CD4-positive, alpha-beta memory T cell (primary cell): ENCODE measurements around the gene BTF3. TPM values are rescaled to one million over a fixed set of nuclear protein-coding genes. Genes with fewer than 3 reads are reported as not detected.

Experiments
- CTCF ChIA-PET: fragments of 350-600 bp; sonication (Branson Sonifier 250); formaldehyde crosslinking; loops from one replicate; lab custom pipeline; 2021; ENCODE audit warnings: inconsistent platforms; ENCODE audit not compliant: partially characterized antibody; lab: Charles Lee
- POLR2A ChIA-PET: fragments of 350-600 bp; sonication (Branson Sonifier 250); formaldehyde crosslinking; loops from one replicate; lab custom pipeline; 2021; ENCODE audit not compliant: partially characterized antibody; lab: Charles Lee
- DNase-seq, 5 donors: peaks; one replicate each; pipeline versions ENCODE4 v3.0.0 to v3.0.0-alpha.2; 2020 to 2022; ENCODE audit warnings: mixed read lengths in 1 of 5
- H3K27ac ChIP-seq: one replicate; pipeline ENCODE4 v1.7.0; 2013; ENCODE audit warnings: low read depth, low read length
- H3K27me3 ChIP-seq: 2 replicates; pipeline ENCODE4 v1.7.0; 2013; ENCODE audit warnings: mild to moderate bottlenecking, low read length, moderate library complexity; ENCODE audit not compliant: insufficient read depth
- H3K36me3 ChIP-seq: 2 replicates; pipeline ENCODE4 v1.7.0; 2013; ENCODE audit warnings: mild to moderate bottlenecking, low read length, moderate library complexity; ENCODE audit not compliant: insufficient read depth
- H3K4me1 ChIP-seq: 2 replicates; pipeline ENCODE4 v1.7.0; 2013; ENCODE audit warnings: mild to moderate bottlenecking, low read length, moderate library complexity; ENCODE audit not compliant: insufficient read depth
- H3K4me3 ChIP-seq, 2 donors: one replicate each; pipeline ENCODE4 v1.7.0; 2013; ENCODE audit warnings: low read length in 2 of 2, mild to moderate bottlenecking in 1 of 2
- H3K9me3 ChIP-seq, 2 donors: one replicate each; pipeline ENCODE4 v1.7.0; 2013; ENCODE audit warnings: low read length in 2 of 2, control low read depth in 1 of 2; ENCODE audit not compliant: control insufficient read depth in 1 of 2
- H3K27ac Mint-ChIP-seq, 7 donors: one replicate each; pipeline ENCODE4 v1.8.0; 2020 to 2021; ENCODE audit warnings: mixed read lengths in 7 of 7, mild to moderate bottlenecking in 6 of 7, inconsistent platforms in 3 of 7, moderate library complexity in 3 of 7
- H3K27me3 Mint-ChIP-seq, 2 donors: one replicate each; pipeline ENCODE4 v1.8.0; 2020 to 2021; ENCODE audit warnings: mixed read lengths in 2 of 2
- H3K36me3 Mint-ChIP-seq, 2 donors: one replicate each; pipeline ENCODE4 v1.8.0; 2020 to 2021; ENCODE audit warnings: mixed read lengths in 2 of 2, inconsistent platforms in 1 of 2, mild to moderate bottlenecking in 1 of 2
- H3K4me1 Mint-ChIP-seq, 4 donors: one replicate each; pipeline ENCODE4 v1.8.0; 2020 to 2021; ENCODE audit warnings: mixed read lengths in 4 of 4, mild to moderate bottlenecking in 1 of 4
- H3K4me3 Mint-ChIP-seq, 8 donors: one replicate each; pipeline ENCODE4 v1.8.0; 2020 to 2021; ENCODE audit warnings: mixed read lengths in 8 of 8, mild to moderate bottlenecking in 7 of 8, moderate library complexity in 6 of 8, inconsistent platforms in 3 of 8
- H3K9me3 Mint-ChIP-seq, 8 donors: one replicate each; pipeline ENCODE4 v1.8.0; 2020 to 2021; ENCODE audit warnings: mixed read lengths in 8 of 8, mild to moderate bottlenecking in 5 of 8, inconsistent platforms in 3 of 8, moderate library complexity in 1 of 8
- intact Hi-C: fragments of 100-400 bp; cut with micrococcal nuclease; formaldehyde crosslinking; loops from one replicate; pipeline ENCODE4 v1.15.1; 2023
- polyA plus RNA-seq, 2 donors: library from polyadenylated mRNA; unstranded; fragments of 300-500 nt; fragmentation: Illumina TruSeq; gene quantifications; one replicate each; pipeline ENCODE4 v1.2.3, GENCODE V29; 2021
- total RNA-seq, 2 experiments: library from RNA; stranded (reverse); gene quantifications; one replicate each; pipeline ENCODE4 v1.2.3, GENCODE V29; 2021

The BTF3 gene
- total and polyA plus RNA-seq, 4 experiments from 2014 or later = 538 to 779 (median 657) TPM

DNA sequence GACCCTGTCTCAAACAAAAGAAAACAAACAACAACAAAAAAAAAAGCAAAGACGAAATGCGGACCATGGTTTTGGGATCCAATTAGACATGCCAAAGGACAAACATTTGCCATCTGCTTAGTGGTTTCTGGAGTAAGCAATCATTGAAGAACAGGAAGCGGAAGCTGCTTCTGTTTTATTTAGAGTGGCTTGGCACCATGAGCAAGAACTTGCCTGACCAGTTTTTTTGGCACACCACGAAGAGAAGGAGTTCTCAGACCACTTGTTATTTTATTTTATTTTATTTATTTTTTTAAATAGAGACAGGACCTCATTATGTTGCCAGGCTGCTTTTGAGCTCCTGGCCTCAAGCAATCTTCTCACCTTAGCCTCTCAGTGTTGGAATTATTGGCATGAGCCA lies 17.0 kb downstream of the BTF3 start:
- no peak overlapping the region for H3K4me3 ChIP-seq
- peaks cover 8% of the 10 kb centered on the region for H3K4me1 ChIP-seq
- H3K4me1 Mint-ChIP-seq = peaks cover 2 to 9% (median 7%) of the 10 kb centered on the region in 4 donors
- ChIA-PET POLR2A (no interaction called here), CTCF (interaction anchor here (0.7 to 10.3 kb wide), 3 partner anchors 10 to 26 kb away, joined by 3 to 143 read pairs (median 3); no protein-coding TSS in a partner anchor)
- H3K9me3 ChIP-seq = no peaks in the 10 kb centered on the region
- H3K27me3 Mint-ChIP-seq = no peaks in the 10 kb centered on the region
- H3K36me3 ChIP-seq = no peaks in the 10 kb centered on the region
- H3K4me3 Mint-ChIP-seq = no peak overlapping the region
- no peak overlapping the region for H3K27ac ChIP-seq
- H3K36me3 Mint-ChIP-seq = no peaks in the 10 kb centered on the region
- no peak for DNase-seq
- H3K27me3 ChIP-seq = no peaks in the 10 kb centered on the region
- intact Hi-C loops = no loop called here
- H3K9me3 Mint-ChIP-seq = no peaks in the 10 kb centered on the region
- H3K27ac Mint-ChIP-seq = no peak overlapping the region

DNA sequence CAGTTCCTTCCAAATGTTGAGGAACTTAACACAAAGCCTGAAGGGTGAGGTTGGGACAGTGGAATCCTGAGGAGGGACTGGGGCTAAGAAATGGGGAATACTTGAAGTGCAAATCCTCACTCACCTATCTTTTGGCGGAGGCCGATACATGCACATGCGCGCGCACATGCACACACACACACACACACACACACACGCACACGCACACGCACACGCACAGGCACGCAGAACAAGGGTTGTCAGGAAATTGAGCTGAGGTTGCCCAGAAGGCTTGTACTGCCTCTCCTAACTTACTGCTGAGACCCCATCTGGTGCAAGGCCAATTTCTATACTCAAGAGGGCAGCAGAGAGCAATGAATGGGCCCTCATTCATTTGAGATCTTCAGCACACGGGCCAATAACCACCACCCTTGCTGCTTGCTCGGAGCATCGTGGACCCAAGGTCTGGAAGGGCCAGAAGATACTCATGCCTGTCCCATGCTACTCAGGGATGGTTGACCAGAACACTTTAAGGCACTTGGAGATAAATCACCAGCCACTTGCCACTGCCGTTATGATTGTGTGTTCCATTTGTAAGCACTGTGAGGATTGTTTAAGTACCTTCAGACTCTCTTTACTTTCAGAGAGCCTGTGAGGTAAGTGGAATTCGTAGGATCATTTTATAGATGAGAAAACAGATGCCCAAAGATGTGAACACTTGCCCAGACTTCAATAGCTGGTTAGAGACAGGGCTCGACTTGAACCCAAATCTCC lies 21.5 kb downstream of the BTF3 start:
- CTCF ChIA-PET = interaction anchor here (0.6 to 10.3 kb wide), 9 partner anchors 9 to 1159 kb away, joined by 3 to 143 read pairs (median 3); no protein-coding TSS in a partner anchor
- Mint-ChIP-seq H3K27ac (peak overlapping the region in 5 of 7 donors; percentile 24 to 91 (median 47)), H3K4me3 (peak overlapping the region in 7 of 8 donors; percentile 29 to 78 (median 52)), H3K36me3 (no peaks in the 10 kb centered on the region), H3K27me3 (no peaks in the 10 kb centered on the region), H3K4me1 (peaks cover 2 to 9% (median 7%) of the 10 kb centered on the region in 4 donors), H3K9me3 (no peaks in the 10 kb centered on the region)
- Histone ChIP-seq H3K27ac (no peak overlapping the region), H3K27me3 (no peaks in the 10 kb centered on the region), H3K9me3 (no peaks in the 10 kb centered on the region), H3K36me3 (no peaks in the 10 kb centered on the region), H3K4me3 (no peak overlapping the region), H3K4me1 (peaks cover 8% of the 10 kb centered on the region)
- POLR2A ChIA-PET = interaction anchor here (0.9 to 1.1 kb wide), 2 partner anchors 21 to 46 kb away, joined by 3 to 4 read pairs; partner anchors contain the start of genes ANKRA2, BTF3 and UTP15
- peak; percentile 75 to 80 (median 77) for DNase-seq
- intact Hi-C loops = loop anchor here (1.0 kb wide), 1 partner anchor 18 kb away; no protein-coding TSS in a partner anchor

DNA sequence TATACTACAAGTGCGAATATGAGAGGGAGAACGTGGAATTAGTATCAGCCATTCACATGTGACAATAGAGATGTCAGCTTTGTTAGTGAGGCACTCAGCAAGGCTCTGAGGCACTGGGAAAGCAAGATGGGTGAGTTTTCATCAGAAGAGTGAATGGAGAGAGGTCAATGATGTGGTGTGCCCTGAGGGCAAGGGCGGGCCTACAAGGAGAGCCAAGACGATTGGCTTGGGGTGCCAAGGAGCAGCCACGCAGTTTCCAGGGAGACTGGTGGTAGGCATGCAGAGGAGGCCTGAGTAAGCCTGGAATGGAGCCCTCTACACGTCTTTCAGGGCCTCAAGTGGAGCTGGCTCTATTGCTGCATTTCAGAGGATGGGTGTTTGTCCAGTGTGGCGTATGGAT lies 24.7 kb downstream of the BTF3 start:
- no peak for DNase-seq
- Histone ChIP-seq H3K27ac (no peak overlapping the region), H3K9me3 (no peaks in the 10 kb centered on the region), H3K36me3 (no peaks in the 10 kb centered on the region), H3K4me1 (peaks cover 8% of the 10 kb centered on the region), H3K4me3 (no peak overlapping the region), H3K27me3 (no peaks in the 10 kb centered on the region)
- Mint-ChIP-seq H3K4me1 (peaks cover 2 to 9% (median 7%) of the 10 kb centered on the region in 4 donors), H3K9me3 (no peaks in the 10 kb centered on the region), H3K36me3 (no peaks in the 10 kb centered on the region), H3K27ac (no peak overlapping the region), H3K27me3 (peaks cover 1 to 3% of the 10 kb centered on the region in 2 donors), H3K4me3 (no peak overlapping the region)
- POLR2A ChIA-PET = no interaction called here
- intact Hi-C loops = no loop called here
- CTCF ChIA-PET = interaction anchor here (0.7 to 10.3 kb wide), 3 partner anchors 8 to 24 kb away, joined by 3 to 143 read pairs (median 3); no protein-coding TSS in a partner anchor

DNA sequence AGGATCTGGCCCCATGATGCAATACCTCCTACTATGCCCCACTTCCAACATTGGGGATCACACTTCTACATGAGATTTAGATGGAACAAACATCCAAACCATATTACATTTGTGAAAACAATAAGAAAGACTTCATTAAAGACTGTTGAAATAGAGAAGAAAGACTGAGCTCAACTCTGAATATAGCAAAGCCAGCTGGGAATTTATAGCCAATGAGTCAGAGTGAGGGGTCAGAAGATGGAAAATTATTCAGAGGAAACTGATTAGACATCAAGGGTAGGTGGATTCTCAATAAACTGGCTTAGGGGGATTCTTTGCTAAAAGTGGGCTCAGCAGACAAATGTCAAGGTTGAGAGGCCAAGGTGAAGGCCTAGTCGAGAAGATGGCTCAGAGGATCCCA lies 25.6 kb downstream of the BTF3 start:
- ChIA-PET POLR2A (no interaction called here), CTCF (interaction anchor here (1.3 to 10.3 kb wide), 3 partner anchors 13 to 307 kb away, joined by 3 to 143 read pairs (median 3); no protein-coding TSS in a partner anchor)

DNA sequence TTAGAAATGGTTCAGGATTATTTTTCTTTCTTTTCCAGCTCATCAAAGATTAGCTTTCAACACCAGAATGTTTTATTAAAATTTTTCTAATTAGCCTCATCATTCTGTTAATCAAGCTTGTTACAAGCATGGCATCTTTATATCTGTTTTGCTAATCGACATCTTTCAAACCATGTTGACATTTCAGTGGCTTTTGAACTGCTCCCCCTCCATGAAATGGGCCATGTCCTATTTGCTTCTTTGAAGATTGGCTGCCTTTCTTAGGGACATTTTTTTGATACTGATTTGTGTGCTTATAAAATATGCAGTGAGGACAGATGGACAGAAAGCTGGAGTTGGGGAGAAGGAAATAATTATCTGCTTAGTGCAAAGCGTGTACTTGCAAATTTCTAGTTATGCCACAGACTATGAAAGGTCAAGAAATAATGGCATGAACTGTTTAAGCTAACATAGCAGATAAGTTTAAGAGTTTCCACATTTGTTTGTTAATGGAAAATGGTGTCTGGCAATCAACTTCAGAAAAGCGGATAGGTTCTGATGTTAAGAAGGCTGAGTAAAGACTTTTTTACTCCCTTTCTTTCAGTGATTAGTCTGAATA lies 27.5 kb downstream of the BTF3 start:
- H3K4me1 ChIP-seq = no peaks in the 10 kb centered on the region
- Mint-ChIP-seq H3K27me3 (peaks cover 4 to 6% of the 10 kb centered on the region in 2 donors), H3K27ac (no peak overlapping the region), H3K4me3 (no peak overlapping the region), H3K36me3 (no peaks in the 10 kb centered on the region), H3K4me1 (no peaks in the 10 kb centered on the region), H3K9me3 (no peaks in the 10 kb centered on the region)
- H3K36me3 ChIP-seq = no peaks in the 10 kb centered on the region
- no peak overlapping the region for H3K27ac ChIP-seq
- no peak overlapping the region for H3K4me3 ChIP-seq
- H3K27me3 ChIP-seq = no peaks in the 10 kb centered on the region
- CTCF ChIA-PET = interaction anchor here (0.9 to 3.7 kb wide), 4 partner anchors 9 to 12 kb away, joined by 3 to 18 read pairs (median 6); no protein-coding TSS in a partner anchor
- intact Hi-C loops = no loop called here
- POLR2A ChIA-PET = no interaction called here
- H3K9me3 ChIP-seq = no peaks in the 10 kb centered on the region
- DNase-seq = no peak

More for the DNA sequence above, 25.6 kb downstream of the BTF3 start:
- no peak overlapping the region for H3K27ac Mint-ChIP-seq
- no peak for DNase-seq
- no peaks in the 10 kb centered on the region for H3K36me3 ChIP-seq
- H3K4me1 ChIP-seq = peaks cover 8% of the 10 kb centered on the region
- intact Hi-C loops = no loop called here
- H3K27me3 Mint-ChIP-seq = peaks cover 1 to 3% of the 10 kb centered on the region in 2 donors
- peaks cover 2 to 9% (median 7%) of the 10 kb centered on the region in 4 donors for H3K4me1 Mint-ChIP-seq
- no peaks in the 10 kb centered on the region for H3K9me3 Mint-ChIP-seq
- H3K27ac ChIP-seq = no peak overlapping the region
- no peak overlapping the region for H3K4me3 ChIP-seq
- no peak overlapping the region for H3K4me3 Mint-ChIP-seq
- H3K36me3 Mint-ChIP-seq = no peaks in the 10 kb centered on the region
- H3K27me3 ChIP-seq = no peaks in the 10 kb centered on the region
- H3K9me3 ChIP-seq = no peaks in the 10 kb centered on the region

DNA sequence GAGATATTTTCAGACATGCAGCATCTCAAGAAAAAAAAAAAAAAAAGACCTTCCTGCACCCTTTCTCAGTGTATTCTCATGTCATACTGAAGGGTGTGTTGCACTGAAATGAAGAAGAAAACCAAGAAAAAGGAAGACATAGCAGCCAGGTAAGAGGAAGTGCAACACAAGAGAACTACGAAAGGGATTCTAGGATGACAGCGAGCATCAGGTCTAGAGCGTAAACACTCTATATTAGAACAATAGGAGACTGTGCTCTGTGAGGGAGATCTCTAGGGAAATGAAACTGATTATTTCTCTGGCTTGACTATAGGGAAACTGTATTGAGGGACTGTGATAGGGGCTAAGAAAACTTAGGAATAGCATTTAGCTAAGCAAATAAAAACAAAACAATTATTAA lies 30.0 kb downstream of the BTF3 start:
- no peaks in the 10 kb centered on the region for H3K4me1 ChIP-seq
- no peak overlapping the region for H3K27ac ChIP-seq
- H3K36me3 ChIP-seq = no peaks in the 10 kb centered on the region
- Mint-ChIP-seq H3K27me3 (peaks cover 9 to 11% of the 10 kb centered on the region in 2 donors), H3K4me1 (no peaks in the 10 kb centered on the region), H3K36me3 (no peaks in the 10 kb centered on the region), H3K4me3 (no peak overlapping the region), H3K27ac (no peak overlapping the region), H3K9me3 (no peaks in the 10 kb centered on the region)
- no peak overlapping the region for H3K4me3 ChIP-seq
- intact Hi-C loops = no loop called here
- CTCF ChIA-PET = interaction anchor here (3.7 kb wide), 1 partner anchor 9 kb away, joined by 18 read pairs; no protein-coding TSS in a partner anchor
- POLR2A ChIA-PET = no interaction called here
- H3K9me3 ChIP-seq = no peaks in the 10 kb centered on the region
- no peaks in the 10 kb centered on the region for H3K27me3 ChIP-seq
- no peak for DNase-seq

DNA sequence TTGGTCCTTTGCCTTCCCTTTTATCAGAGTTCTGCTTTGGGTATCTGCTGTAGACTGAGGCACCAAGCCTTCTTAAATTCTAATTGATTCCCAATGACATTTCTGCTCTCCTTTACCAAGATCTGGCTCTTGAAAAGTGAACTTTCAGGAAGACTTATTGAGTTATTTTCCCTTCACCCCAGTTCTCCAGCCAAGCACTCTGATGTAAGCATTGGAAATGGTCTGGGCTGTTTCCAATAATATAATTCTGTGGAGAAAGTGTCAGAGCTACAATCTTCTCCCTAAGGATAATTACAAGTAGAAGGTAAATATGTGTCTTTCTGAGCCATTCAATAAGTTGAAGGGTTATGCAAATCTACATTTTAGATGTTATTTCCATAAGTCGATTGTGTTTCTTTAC lies 30.8 kb downstream of the BTF3 start:
- no peak overlapping the region for H3K27ac Mint-ChIP-seq
- H3K9me3 ChIP-seq = no peaks in the 10 kb centered on the region
- intact Hi-C loops = no loop called here
- ChIA-PET POLR2A (no interaction called here), CTCF (interaction anchor here (3.7 kb wide), 1 partner anchor 8 kb away, joined by 18 read pairs; no protein-coding TSS in a partner anchor)
- no peaks in the 10 kb centered on the region for H3K36me3 Mint-ChIP-seq
- no peaks in the 10 kb centered on the region for H3K9me3 Mint-ChIP-seq
- no peak overlapping the region for H3K4me3 ChIP-seq
- no peak for DNase-seq
- no peaks in the 10 kb centered on the region for H3K36me3 ChIP-seq
- no peak overlapping the region for H3K4me3 Mint-ChIP-seq
- no peaks in the 10 kb centered on the region for H3K27me3 ChIP-seq
- H3K27ac ChIP-seq = no peak overlapping the region
- H3K27me3 Mint-ChIP-seq = peaks cover 9 to 11% of the 10 kb centered on the region in 2 donors
- no peaks in the 10 kb centered on the region for H3K4me1 Mint-ChIP-seq
- H3K4me1 ChIP-seq = no peaks in the 10 kb centered on the region
